H1 (cell line): ENCODE measurements around the gene ME1.

ENCODE experiments used
- BCL11A ChIP-seq, 2 experiments: IDR thresholded peaks; one replicate each; pipeline ENCODE4 v1.6.1; 2011; ENCODE audit warnings: low read depth in 2 of 2, low read length in 2 of 2, mild to moderate bottlenecking in 2 of 2
- CEBPB ChIP-seq: IDR thresholded peaks from 2 replicates; pipeline ENCODE4 v1.6.1; 2012; ENCODE audit warnings: low read depth, low read length
- CTCF ChIP-seq, 3 experiments: IDR thresholded peaks; 1 replicate in 2 of 3; 2 replicates in 1 of 3; pipeline versions ENCODE4 v1.5.1 to v1.6.1; 2011; ENCODE audit warnings: low read length in 3 of 3, mild to moderate bottlenecking in 3 of 3, inconsistent platforms in 2 of 3, low read depth in 1 of 3, moderate library complexity in 1 of 3; ENCODE audit not compliant: insufficient read depth in 1 of 3; ENCODE audit errors: control extremely low read depth in 1 of 3
- EZH2 ChIP-seq: fragments of 200-600 bp; sonication (generic); IDR thresholded peaks from 2 replicates; pipeline ENCODE4 v1.7.1; 2012; ENCODE audit warnings: low read depth, mild to moderate bottlenecking, moderate library complexity, low read length, inconsistent platforms; ENCODE audit not compliant: severe bottlenecking
- FOSL1 ChIP-seq: IDR thresholded peaks from 2 replicates; pipeline ENCODE4 v1.6.1; 2011; ENCODE audit warnings: mild to moderate bottlenecking, low read depth, low read length, moderate library complexity; ENCODE audit not compliant: insufficient read depth
- POLR2A ChIP-seq, 2 experiments: IDR thresholded peaks; 1 replicate in 1 of 2; 2 replicates in 1 of 2; pipeline ENCODE4 v1.6.1; 2011; ENCODE audit warnings: low read depth in 2 of 2, low read length in 2 of 2, mild to moderate bottlenecking in 2 of 2; ENCODE audit errors: control extremely low read depth in 1 of 2
- SP1 ChIP-seq: IDR thresholded peaks from 2 replicates; pipeline ENCODE4 v1.6.1; 2011; ENCODE audit warnings: low read depth, low read length
- ZNF274 ChIP-seq: IDR thresholded peaks from 2 replicates; pipeline ENCODE4 v1.7.0; 2012; ENCODE audit warnings: low read length, borderline replicate concordance; ENCODE audit errors: extremely low read depth

- TF ChIP-seq CTCF (IDR thresholded peaks at IDR 0.05; ENCODE audit: control extremely low read depth in 1 of 3, insufficient read depth in 1 of 3, low read depth in 1 of 3, low read length in 3 of 3) (no peak), FOSL1 (no peak), POLR2A (IDR thresholded peaks at IDR 0.05; ENCODE audit: control extremely low read depth in 1 of 2, low read depth in 2 of 2, low read length in 2 of 2) (no peak), EZH2 (no peak), ZNF274 (no peak), BCL11A (IDR thresholded peaks at IDR 0.05; ENCODE audit: low read depth in 2 of 2, low read length in 2 of 2) (no peak), CEBPB (no peak), SP1 (no peak)
Measured at GRCh38 chr6:83470001-83470400, 39.1 kb upstream of the ME1 start.
